Measurements from ENCODE around the gene UGGT1.

Gene UGGT1

DNA sequence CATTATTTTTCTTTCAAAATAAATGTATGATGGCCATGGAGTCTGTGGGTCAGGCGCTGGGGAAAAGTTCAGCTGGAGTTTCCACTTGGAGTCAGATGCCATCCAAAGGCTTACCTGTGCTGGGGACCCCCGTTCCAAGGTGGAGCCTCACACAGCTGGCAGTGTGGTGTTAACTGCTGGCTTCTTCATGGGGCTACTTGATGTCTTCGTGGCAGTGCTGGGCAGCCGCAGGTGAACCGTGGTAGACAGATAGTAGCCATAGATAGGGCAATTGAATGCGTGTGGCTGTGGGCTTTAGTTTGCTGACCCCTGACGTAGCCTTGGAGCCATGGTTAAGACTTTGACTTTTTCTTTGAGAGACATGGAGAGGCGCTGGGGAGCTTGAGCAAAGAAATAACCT, 144.6 kb downstream of the UGGT1 start:
- Mint-ChIP-seq H3K4me1 (ENCODE audit: low read depth) (peaks cover 6% of the 10 kb centered on the region), H3K36me3 (ENCODE audit: low read depth) (no peaks in the 10 kb centered on the region), H3K9me3 (no peaks in the 10 kb centered on the region), H3K27me3 (peaks cover 6% of the 10 kb centered on the region), H3K4me3 (no peak overlapping the region), H3K27ac (no peak overlapping the region)
- no peak for DNase-seq

DNA sequence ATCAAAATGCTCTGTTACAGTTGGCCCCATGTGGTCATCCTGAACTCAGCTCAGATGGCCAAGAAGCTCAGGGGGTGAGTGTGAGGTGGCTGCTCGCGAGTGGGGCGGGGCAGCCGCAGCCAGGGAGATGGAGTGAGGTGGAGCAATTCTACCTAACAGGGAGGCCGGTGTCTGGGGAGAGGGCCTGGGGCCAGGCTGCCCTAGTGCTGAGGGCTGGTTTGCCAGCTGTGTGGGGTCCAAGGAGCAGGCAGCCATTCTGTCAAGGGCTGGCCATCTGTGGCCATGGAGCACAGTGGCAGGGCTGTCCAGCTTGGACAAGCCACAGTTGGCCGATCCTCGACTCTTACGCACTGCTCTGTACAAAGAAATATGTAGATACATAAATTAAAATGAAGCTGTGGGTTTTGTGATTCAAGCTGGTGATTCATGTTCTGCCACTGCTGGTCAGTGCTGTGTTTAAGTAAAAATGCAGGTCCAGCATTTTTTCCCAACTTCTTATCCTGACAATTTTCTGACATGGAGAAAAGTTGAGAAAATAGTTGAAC, 145.6 kb downstream of the UGGT1 start:
- peaks cover 6% of the 10 kb centered on the region for H3K4me1 Mint-ChIP-seq (ENCODE audit: low read depth)

DNA sequence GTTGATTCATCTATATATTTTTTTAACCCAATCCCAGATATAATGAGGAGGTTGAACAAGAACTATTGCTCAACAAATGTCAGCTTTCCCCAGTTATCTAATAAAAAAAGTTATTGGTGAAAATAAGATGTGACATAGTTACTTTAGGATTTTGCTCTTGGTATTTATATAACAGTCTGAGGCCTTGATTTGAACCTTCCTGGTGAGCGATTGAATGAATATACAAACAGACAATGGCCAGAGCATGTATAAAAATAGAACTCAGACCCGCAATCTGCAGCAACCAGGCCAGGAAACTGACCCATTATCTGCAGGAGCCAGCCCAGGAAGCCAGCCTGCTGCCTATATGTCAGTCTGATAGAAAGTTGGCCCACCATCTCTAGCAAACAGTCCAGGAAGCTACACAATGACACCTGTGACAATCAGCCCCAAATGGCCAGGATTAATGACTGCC, 146.1 kb downstream of the UGGT1 start:
- Mint-ChIP-seq H3K9me3 (no peaks in the 10 kb centered on the region), H3K36me3 (ENCODE audit: low read depth) (no peaks in the 10 kb centered on the region), H3K27ac (no peak overlapping the region), H3K27me3 (peaks cover 3% of the 10 kb centered on the region), H3K4me3 (no peak overlapping the region), H3K4me1 (ENCODE audit: low read depth) (peaks cover 6% of the 10 kb centered on the region)
- no peak for DNase-seq

More for the DNA sequence above, 145.6 kb downstream of the UGGT1 start:
- Mint-ChIP-seq H3K4me3 (no peak overlapping the region), H3K9me3 (no peaks in the 10 kb centered on the region), H3K27me3 (peaks cover 3% of the 10 kb centered on the region), H3K36me3 (ENCODE audit: low read depth) (no peaks in the 10 kb centered on the region), H3K27ac (no peak overlapping the region)
- DNase-seq, result no peak

DNA sequence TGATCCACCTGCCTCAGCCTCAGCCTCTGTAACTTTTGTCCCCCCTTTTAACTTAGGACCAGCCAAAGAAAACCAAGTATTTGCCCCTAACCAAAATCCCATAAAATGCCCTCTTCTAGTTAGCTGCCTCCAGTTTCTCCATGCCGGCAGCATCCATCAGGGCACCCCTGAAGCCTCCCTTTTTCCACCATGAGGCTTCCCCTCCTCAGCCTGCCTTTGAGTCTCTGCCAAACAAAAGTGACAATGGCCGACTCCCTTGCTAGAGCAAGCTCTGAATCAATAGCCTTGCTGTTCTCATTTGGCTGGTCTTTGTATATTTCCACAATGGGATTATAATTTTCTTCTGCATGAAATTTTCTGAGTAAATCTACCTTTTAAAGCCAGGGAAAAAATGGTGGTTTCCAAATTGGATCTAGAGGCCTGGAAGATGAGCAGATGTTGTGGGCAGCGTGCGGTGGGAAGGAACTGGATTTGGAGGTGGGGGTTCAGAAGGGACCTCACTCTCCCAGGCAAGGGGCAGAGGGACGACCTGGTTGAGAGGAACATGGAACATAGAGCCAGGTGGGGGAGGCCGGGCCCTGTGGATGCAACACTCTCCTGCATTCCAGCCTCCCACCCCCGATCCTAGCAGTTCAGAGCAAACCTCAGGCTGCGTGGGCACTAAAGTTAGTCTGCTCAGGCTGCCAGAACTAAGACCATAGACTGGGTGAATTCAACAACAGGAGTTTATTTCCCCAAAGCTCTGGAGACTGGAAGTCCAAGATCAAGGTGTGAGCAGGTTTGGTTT, 147.1 kb downstream of the UGGT1 start:
- no peak for DNase-seq
- no peaks in the 10 kb centered on the region for H3K27me3 Mint-ChIP-seq
- peaks cover 6% of the 10 kb centered on the region for H3K4me1 Mint-ChIP-seq (ENCODE audit: low read depth)
- H3K27ac Mint-ChIP-seq, result no peak overlapping the region
- no peak overlapping the region for H3K4me3 Mint-ChIP-seq
- H3K36me3 Mint-ChIP-seq (ENCODE audit: low read depth), result no peaks in the 10 kb centered on the region
- no peaks in the 10 kb centered on the region for H3K9me3 Mint-ChIP-seq

DNA sequence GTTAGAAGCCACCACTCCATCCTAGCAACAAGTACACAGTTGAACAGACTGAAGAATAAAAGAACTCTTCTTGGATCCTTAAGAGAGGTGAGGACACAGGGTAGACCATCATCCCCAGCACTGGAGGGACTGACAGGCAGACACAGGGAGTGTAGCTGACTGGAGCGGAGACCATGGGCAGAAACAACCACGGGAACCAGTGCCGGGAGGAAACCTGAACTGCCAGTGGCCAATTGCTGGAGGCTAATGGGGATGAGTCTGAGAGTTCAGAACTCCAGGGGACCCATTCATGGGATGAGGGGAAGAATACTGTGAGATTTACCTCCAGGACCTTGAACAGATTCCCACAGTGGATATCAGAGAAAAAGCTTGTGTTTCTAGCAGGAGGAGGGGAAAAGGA, 150.9 kb downstream of the UGGT1 start:
- no peaks in the 10 kb centered on the region for H3K9me3 Mint-ChIP-seq

More for the DNA sequence above, 150.9 kb downstream of the UGGT1 start:
- no peak for DNase-seq
- Mint-ChIP-seq H3K27ac (no peak overlapping the region), H3K36me3 (ENCODE audit: low read depth) (no peaks in the 10 kb centered on the region), H3K4me1 (ENCODE audit: low read depth) (peaks cover 2% of the 10 kb centered on the region), H3K27me3 (no peaks in the 10 kb centered on the region), H3K4me3 (no peak overlapping the region)
